Measurements from ENCODE around the gene USP32.

DNA sequence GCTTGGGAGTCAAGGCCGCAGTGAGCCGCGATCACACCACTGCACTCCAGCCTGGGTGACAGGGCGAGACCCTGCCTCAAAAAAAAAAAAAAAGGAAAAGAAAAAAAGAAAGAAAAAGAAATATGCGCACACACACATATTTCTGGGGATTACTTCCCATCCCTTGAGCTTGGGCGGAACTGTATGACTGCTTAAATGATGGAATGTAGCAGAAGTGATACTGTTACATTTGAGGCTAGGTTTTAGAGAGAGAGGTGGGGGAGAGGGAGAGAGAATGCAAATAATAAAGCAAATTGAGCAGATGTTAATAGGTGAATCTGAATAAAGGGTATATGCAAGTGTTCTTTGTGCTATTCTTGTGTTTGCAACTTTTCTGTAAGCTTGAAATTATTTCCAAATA lies 12.0 kb upstream of the USP32 start:
- no peak for TF ChIP-seq POLR2A (IDR thresholded peaks at IDR 0.05; ENCODE audit: low read length)
- TF ChIP-seq GATA1 (IDR thresholded peaks at IDR 0.05; ENCODE audit: low read depth, low read length): no peak
